Cardiac fibroblast (primary cell): ENCODE results near the gene GMPR.
A peak's percentile ranks its signal among the peaks of the same experiment; 100 is the strongest.

Experiments
- DNase-seq, 2 donors: peaks; one replicate each; pipeline versions ENCODE4 v3.0.0 to v3.0.0-alpha.2; 2010; ENCODE audit warnings: low read depth in 2 of 2
- H3K4me3 ChIP-seq, 2 donors: replicated peaks in 1 of 2; 1 replicate in 1 of 2; 2 replicates in 1 of 2; pipeline ENCODE4 v1.5.1; 2011; ENCODE audit warnings: low read depth in 2 of 2, low read length in 2 of 2, mild to moderate bottlenecking in 2 of 2, moderate library complexity in 1 of 2
- TF ChIP-seq, protein P1 (sequence below): IDR thresholded peaks from one replicate; pipeline ENCODE4 v1.5.1; 2011; ENCODE audit warnings: low read depth, mild to moderate bottlenecking, low read length, inconsistent platforms

The GMPR gene

DNA sequence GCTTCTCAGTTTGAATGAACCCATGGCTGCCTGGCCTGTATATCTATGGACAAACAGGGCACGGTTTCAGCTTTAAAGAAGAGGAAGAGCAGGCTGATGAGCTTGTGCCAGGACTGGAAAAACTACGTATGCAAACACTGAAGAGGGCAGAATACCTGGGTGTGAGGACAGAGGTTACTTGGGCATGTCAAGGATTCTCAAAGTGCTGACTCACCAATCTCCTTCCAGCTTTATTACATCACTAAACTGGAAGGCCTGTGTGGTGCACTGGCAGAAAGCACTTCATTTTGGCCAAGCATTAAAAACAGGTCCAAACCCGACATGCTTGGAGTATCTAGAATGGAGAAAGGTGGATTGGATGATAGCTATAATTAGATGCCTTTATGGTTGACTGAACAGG, 95.2 kb downstream of the GMPR start:
- no peak overlapping the region for H3K4me3 ChIP-seq
- TF ChIP-seq, protein P1, sequence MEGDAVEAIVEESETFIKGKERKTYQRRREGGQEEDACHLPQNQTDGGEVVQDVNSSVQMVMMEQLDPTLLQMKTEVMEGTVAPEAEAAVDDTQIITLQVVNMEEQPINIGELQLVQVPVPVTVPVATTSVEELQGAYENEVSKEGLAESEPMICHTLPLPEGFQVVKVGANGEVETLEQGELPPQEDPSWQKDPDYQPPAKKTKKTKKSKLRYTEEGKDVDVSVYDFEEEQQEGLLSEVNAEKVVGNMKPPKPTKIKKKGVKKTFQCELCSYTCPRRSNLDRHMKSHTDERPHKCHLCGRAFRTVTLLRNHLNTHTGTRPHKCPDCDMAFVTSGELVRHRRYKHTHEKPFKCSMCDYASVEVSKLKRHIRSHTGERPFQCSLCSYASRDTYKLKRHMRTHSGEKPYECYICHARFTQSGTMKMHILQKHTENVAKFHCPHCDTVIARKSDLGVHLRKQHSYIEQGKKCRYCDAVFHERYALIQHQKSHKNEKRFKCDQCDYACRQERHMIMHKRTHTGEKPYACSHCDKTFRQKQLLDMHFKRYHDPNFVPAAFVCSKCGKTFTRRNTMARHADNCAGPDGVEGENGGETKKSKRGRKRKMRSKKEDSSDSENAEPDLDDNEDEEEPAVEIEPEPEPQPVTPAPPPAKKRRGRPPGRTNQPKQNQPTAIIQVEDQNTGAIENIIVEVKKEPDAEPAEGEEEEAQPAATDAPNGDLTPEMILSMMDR = no peak
- peak; percentile 56 to 69 for DNase-seq

DNA sequence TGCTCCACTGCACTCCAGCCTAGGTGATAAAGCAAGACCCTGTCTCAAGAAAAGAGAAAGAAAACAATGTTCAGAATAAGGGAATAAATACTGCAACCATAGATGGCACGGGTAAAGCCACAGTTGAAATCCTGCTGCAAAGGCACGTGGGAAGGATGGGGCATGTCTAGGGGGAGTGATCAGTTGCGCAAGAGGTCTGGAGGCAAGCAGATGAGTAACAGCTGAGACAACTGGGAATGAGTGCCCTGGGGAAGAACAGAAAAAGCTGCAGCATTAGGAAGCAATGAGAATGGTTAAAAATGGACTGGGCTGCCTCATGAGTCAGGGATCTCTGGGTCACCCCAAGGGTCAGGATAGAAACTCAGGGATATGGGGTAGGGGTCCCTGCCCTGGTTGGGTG, 96.3 kb downstream of the GMPR start:
- TF ChIP-seq, protein P1 = no peak
- H3K4me3 ChIP-seq = no peak overlapping the region
- peak; percentile 90 to 95 for DNase-seq

DNA sequence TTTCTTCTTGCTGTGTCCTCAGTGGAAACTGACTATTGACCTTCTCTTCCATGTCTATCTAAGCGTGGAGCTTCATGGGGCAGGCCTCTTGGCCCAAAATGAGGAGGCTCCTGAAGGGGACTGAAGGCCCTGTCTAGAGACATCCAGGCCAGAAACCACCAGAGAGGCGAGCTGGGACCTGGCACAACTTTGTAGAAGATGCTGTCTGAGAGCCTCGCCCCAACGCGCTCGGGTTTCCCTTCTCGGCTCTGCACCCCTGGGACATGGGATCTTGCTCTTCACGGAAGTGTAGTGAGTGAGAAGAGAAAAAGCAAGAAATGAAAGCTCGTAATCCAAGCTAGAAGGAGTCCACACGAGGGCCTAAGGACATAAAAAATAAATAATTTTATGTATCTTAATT, 96.8 kb downstream of the GMPR start:
- H3K4me3 ChIP-seq = no peak overlapping the region
- TF ChIP-seq, protein P1 = no peak
- peak in 1 of 2 donors; percentile 33 for DNase-seq

DNA sequence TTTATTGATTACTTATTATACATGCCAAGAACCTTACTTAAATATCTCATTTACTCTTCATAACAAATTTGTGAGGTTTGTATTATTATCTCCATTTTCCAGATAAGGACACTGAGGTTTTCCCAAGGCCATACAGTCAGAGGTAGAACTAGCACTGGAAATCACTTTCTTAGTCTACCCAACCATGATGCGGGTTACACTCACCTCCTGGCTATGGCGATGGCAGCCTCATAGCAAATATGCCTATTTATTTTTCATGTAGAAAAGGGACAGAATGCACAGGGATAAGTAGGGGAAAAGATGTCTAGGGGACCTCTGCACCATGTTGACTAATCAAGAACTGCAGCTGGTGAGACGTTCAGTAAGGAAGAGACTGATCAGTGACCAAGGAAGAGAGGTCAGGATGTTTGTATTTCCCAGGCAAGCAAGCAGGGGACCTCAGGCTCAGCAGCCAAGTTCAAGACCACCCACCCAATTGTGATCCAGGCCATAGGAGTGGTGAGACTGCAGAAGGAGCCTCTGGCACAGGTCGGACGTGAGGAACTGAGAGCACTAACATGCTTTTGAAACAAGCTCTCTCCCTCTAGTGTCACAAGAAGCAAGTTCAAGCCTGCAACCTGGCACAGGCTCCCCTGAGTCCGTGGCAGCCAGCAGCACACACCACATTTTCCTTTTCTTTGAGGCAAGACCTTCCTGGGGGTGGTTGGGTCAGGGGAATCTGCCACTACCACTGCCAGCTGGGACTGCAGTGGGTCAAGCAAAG, 97.8 kb downstream of the GMPR start:
- DNase-seq = no peak
- H3K4me3 ChIP-seq = no peak overlapping the region
- TF ChIP-seq, protein P1 = no peak

DNA sequence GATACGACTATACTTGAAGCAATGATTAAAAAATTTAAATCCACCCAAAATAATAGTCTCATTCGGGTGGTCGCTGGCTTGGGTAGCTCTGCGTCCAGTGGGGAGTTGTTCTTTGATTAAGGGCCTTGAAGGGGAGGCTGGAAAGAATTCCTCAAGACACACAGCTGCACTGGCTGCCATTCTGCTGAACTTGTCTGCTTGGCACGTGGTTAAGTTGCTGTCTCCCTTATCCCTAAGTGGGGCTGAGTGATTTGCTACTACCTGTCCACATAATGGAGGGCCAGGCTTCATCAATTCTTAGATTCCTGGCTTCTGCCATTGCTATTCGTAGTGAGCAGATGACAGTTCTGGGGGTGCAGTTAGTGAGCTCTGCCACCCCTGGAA, 98.5 kb downstream of the GMPR start:
- H3K4me3 ChIP-seq = no peak overlapping the region
- TF ChIP-seq, protein P1 = no peak
- DNase-seq = no peak

DNA sequence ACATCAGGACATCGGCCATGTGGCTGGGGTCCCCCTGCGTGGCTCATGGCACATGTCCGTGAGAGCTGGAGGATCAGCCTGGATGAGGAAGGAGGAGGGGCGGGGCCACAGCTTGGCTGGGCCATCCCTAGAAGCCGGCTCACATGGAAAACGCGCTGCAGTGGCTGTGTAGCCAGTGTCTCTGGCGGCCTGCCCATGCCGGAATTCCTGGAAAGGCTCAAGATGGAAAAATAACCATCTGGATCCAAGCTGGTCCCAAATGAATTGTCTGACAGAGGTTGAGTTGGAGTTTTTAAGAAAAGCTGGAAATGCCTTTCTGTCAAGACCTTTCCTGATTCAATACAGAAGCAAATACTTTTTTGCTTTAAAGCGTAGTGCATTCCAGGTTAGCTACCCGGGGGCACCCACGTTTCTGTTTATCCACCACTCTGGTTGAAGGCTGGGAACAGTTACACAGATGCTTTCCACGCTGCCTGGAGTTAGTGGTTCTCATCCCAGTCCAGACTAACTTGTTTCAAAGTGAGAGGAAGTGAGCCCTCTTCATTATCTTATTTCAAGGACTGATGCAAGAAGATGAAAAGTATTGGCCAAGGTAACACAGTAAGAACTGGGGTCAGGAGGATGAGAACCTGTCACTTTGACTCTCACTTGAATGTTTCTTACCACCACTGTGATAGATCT, 99.0 kb downstream of the GMPR start:
- TF ChIP-seq, protein P1 = no peak

More for the DNA sequence above, 99.0 kb downstream of the GMPR start:
- peak; percentile 85 to 99 for DNase-seq
- no peak overlapping the region for H3K4me3 ChIP-seq
